HL-60 (cell line): ENCODE measurements around the gene SERPINA5.

Experiments
- DNase-seq, 2 experiments: peaks; one replicate each; pipeline ENCODE4 v3.0.0-alpha.2; 2010 to 2020; ENCODE audit warnings: low read depth in 1 of 2, low spot score in 1 of 2
- H3K27ac ChIP-seq: fragments of 250-450 bp; sonication (Bioruptor Pico); replicated peaks from 2 replicates; pipeline ENCODE4 v1.5.1; 2020; ENCODE audit warnings: mild to moderate bottlenecking, moderate library complexity
- H3K27me3 ChIP-seq: fragments of 250-450 bp; sonication (Bioruptor Pico); 2 replicates; pipeline ENCODE4 v1.5.1; 2021; ENCODE audit warnings: mild to moderate bottlenecking, moderate library complexity; ENCODE audit not compliant: insufficient read depth, poor library complexity, severe bottlenecking
- H3K4me3 ChIP-seq: replicated peaks from 2 replicates; pipeline ENCODE4 v1.5.1; 2011; ENCODE audit warnings: mild to moderate bottlenecking, control low read depth, low read length; ENCODE audit not compliant: insufficient read depth
- GABPA ChIP-seq: IDR thresholded peaks from 2 replicates; pipeline ENCODE4 v1.6.1; 2012; ENCODE audit warnings: low read depth
- POLR2AphosphoS5 ChIP-seq: IDR thresholded peaks from 2 replicates; pipeline ENCODE4 v1.6.1; 2012; ENCODE audit warnings: low read depth
- REST ChIP-seq: IDR thresholded peaks from 2 replicates; pipeline ENCODE4 v1.6.1; 2012; ENCODE audit warnings: low read depth; ENCODE audit not compliant: insufficient replicate concordance
- SPI1 ChIP-seq: IDR thresholded peaks from 2 replicates; pipeline ENCODE4 v1.6.1; 2012; ENCODE audit warnings: low read depth, mild to moderate bottlenecking, borderline replicate concordance
- TF ChIP-seq, protein P1 (sequence below): IDR thresholded peaks from one replicate; pipeline ENCODE4 v1.5.1; 2011; ENCODE audit warnings: low read length, control low read depth, inconsistent platforms; ENCODE audit not compliant: insufficient read depth

Gene SERPINA5

GRCh38 chr14:94582199-94582750 lies 1.0 kb downstream of the SERPINA5 start:
- no peak overlapping the region for H3K27ac ChIP-seq

GRCh38 chr14:94582851-94583250 lies 1.6 kb downstream of the SERPINA5 start:
- Histone ChIP-seq H3K27me3 (no peaks in the 10 kb centered on the region), H3K4me3 (no peak overlapping the region), H3K27ac (no peak overlapping the region)
- no peak for DNase-seq
- no peak for TF ChIP-seq REST
- TF ChIP-seq, protein P1, sequence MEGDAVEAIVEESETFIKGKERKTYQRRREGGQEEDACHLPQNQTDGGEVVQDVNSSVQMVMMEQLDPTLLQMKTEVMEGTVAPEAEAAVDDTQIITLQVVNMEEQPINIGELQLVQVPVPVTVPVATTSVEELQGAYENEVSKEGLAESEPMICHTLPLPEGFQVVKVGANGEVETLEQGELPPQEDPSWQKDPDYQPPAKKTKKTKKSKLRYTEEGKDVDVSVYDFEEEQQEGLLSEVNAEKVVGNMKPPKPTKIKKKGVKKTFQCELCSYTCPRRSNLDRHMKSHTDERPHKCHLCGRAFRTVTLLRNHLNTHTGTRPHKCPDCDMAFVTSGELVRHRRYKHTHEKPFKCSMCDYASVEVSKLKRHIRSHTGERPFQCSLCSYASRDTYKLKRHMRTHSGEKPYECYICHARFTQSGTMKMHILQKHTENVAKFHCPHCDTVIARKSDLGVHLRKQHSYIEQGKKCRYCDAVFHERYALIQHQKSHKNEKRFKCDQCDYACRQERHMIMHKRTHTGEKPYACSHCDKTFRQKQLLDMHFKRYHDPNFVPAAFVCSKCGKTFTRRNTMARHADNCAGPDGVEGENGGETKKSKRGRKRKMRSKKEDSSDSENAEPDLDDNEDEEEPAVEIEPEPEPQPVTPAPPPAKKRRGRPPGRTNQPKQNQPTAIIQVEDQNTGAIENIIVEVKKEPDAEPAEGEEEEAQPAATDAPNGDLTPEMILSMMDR, result no peak
- TF ChIP-seq POLR2AphosphoS5, result no peak
- TF ChIP-seq GABPA, result no peak
- no peak for TF ChIP-seq SPI1

More at GRCh38 chr14:94582199-94582750, 1.0 kb downstream of the SERPINA5 start:
- no peak for DNase-seq
- Histone ChIP-seq H3K27me3 (no peaks in the 10 kb centered on the region), H3K4me3 (no peak overlapping the region)
- TF ChIP-seq POLR2AphosphoS5, result no peak
- TF ChIP-seq REST, result no peak
- TF ChIP-seq, protein P1, result no peak
- no peak for TF ChIP-seq GABPA
- no peak for TF ChIP-seq SPI1

GRCh38 chr14:94583557-94583956 lies 2.3 kb downstream of the SERPINA5 start:
- H3K4me3 ChIP-seq, result no peak overlapping the region
- H3K27ac ChIP-seq, result no peak overlapping the region
- DNase-seq, result no peak
- TF ChIP-seq POLR2AphosphoS5 (no peak), GABPA (no peak), REST (no peak), SPI1 (no peak)
- TF ChIP-seq, protein P1, result no peak
- no peaks in the 10 kb centered on the region for H3K27me3 ChIP-seq
